ENCODE data around the gene TWF2.

DNA sequence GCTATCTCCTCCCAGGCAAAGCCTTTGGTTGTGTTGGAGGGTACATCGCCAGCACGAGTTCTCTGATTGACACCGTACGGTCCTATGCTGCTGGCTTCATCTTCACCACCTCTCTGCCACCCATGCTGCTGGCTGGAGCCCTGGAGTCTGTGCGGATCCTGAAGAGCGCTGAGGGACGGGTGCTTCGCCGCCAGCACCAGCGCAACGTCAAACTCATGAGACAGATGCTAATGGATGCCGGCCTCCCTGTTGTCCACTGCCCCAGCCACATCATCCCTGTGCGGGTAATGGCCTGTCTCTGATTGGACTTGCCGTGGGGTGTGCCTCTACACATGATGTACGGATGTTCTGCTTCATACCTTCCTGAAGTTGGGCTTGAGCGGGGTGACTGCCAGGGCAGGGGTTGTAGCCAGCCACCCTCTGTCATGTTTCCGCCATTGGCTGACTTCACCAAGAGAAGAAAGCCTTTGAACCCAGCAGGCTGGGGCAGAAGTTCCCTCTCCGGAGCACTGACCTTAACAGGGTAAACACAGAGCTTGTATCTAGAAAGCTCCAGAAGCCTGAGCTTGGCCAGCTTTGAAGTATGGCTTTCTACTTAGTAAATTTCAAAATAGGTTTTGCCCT is 27.6 kb downstream of the TWF2 start:
- TF ChIP-seq, protein P1, sequence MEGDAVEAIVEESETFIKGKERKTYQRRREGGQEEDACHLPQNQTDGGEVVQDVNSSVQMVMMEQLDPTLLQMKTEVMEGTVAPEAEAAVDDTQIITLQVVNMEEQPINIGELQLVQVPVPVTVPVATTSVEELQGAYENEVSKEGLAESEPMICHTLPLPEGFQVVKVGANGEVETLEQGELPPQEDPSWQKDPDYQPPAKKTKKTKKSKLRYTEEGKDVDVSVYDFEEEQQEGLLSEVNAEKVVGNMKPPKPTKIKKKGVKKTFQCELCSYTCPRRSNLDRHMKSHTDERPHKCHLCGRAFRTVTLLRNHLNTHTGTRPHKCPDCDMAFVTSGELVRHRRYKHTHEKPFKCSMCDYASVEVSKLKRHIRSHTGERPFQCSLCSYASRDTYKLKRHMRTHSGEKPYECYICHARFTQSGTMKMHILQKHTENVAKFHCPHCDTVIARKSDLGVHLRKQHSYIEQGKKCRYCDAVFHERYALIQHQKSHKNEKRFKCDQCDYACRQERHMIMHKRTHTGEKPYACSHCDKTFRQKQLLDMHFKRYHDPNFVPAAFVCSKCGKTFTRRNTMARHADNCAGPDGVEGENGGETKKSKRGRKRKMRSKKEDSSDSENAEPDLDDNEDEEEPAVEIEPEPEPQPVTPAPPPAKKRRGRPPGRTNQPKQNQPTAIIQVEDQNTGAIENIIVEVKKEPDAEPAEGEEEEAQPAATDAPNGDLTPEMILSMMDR (IDR thresholded peaks at IDR 0.05): no peak
- TF ChIP-seq POLR2A (IDR thresholded peaks at IDR 0.05): no peak

All from tibial nerve (tissue), 3 donors.